Thyroid gland (tissue), 4 donors: ENCODE measurements around the gene COL1A2. TPM values are rescaled to one million over a fixed set of nuclear protein-coding genes. Genes with fewer than 3 reads are reported as not detected.
A peak's percentile ranks its signal among the peaks of the same experiment; 100 is the strongest.

Experiments used
- DNase-seq, 2 donors: peaks; one replicate each; pipeline ENCODE4 v3.0.0-alpha.2; 2019
- H3K27ac ChIP-seq, 3 donors: fragments of 200-600 bp; sonication (generic); 1 replicate in 2 of 3; 2 replicates in 1 of 3; pipeline ENCODE4 v1.5.1; 2016 to 2019; ENCODE audit warnings: mild to moderate bottlenecking in 1 of 3, moderate library complexity in 1 of 3
- H3K27me3 ChIP-seq: fragments of 200-600 bp; sonication (generic); one replicate; pipeline ENCODE4 v1.5.1; 2019
- H3K36me3 ChIP-seq, 2 donors: fragments of 200-600 bp; sonication (generic); one replicate each; pipeline ENCODE4 v1.5.1; 2016 to 2019
- H3K4me1 ChIP-seq, 2 donors: fragments of 200-600 bp; sonication (generic); one replicate each; pipeline ENCODE4 v1.5.1; 2017 to 2019
- H3K4me3 ChIP-seq, 3 donors: fragments of 200-600 bp; sonication (generic); replicated peaks in 1 of 3; 1 replicate in 2 of 3; 2 replicates in 1 of 3; pipeline ENCODE4 v1.5.1; 2016; ENCODE audit warnings: mild to moderate bottlenecking in 1 of 3
- H3K9me3 ChIP-seq: fragments of 200-600 bp; sonication (generic); one replicate; pipeline ENCODE4 v1.5.1; 2017
- POLR2A ChIP-seq, 2 donors: fragments of 450-650 bp; IDR thresholded peaks; one replicate each; pipeline ENCODE4 v1.6.1; 2017; ENCODE audit warnings: antibody characterized with exemption in 2 of 2, mild to moderate bottlenecking in 2 of 2, moderate library complexity in 1 of 2
- WGBS, 2 donors: methylation state at CpG; one replicate each; pipeline ENCODE4 v1.1.5; 2017; 5-methylcytosine and 5-hydroxymethylcytosine counted together
- intact Hi-C: fragments of 100-400 bp; cut with DNase I; formaldehyde crosslinking; loops from one replicate; pipeline ENCODE4 v1.15.1; 2023
- total RNA-seq, 4 donors: library from RNA; depleted of rRNA; stranded (reverse); fragments of >200 nt; gene quantifications; one replicate each; pipeline ENCODE4 v1.2.3, GENCODE V29; 2016
- TF ChIP-seq, protein P1 (sequence below), 6 experiments: fragments of 200-600 bp in 3 of 6; fragments of 450-650 bp in 3 of 6; sonication (generic) in 3 of 6; IDR thresholded peaks; one replicate each; pipeline ENCODE4 v1.5.1; 2016 to 2019; ENCODE audit warnings: antibody characterized with exemption in 6 of 6, mild to moderate bottlenecking in 2 of 6, inconsistent platforms in 1 of 6, moderate library complexity in 1 of 6

Gene COL1A2
- total RNA-seq, 4 donors from 2014 or later, result 50.4 to 143 (median 88.4) TPM

DNA sequence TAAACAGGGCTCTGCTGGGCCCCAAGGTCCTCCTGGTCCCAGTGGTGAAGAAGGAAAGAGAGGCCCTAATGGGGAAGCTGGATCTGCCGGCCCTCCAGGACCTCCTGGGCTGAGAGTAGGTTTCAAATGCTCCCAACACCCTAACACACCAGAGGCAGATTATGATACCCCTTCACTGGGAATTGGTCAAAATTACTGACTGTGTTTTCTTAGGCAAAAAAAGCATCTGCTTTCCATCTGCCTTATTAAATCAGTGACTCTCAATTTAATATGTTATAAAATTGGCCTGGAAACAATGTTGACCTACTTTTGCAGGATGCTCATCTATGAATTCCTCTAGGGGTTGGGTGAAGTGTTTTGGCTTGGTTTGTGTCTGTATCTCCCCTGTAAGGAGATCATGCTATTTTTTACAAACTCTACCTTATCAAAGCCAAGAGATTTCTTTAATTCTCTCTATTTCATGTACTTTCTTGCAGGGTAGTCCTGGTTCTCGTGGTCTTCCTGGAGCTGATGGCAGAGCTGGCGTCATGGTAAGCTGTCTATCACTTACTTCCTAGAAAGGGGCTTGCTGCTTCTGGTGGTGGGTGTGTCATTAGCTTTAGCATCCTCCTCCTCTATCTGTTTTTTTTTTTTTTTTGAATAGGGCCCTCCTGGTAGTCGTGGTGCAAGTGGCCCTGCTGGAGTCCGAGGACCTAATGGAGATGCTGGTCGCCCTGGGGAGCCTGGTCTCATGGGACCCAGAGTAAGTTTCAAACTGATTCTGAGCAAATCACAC lies 15.9 kb downstream of the COL1A2 start:
- H3K27ac ChIP-seq, result peak overlapping the region in 1 of 3 donors; percentile 4
- TF ChIP-seq, protein P1, sequence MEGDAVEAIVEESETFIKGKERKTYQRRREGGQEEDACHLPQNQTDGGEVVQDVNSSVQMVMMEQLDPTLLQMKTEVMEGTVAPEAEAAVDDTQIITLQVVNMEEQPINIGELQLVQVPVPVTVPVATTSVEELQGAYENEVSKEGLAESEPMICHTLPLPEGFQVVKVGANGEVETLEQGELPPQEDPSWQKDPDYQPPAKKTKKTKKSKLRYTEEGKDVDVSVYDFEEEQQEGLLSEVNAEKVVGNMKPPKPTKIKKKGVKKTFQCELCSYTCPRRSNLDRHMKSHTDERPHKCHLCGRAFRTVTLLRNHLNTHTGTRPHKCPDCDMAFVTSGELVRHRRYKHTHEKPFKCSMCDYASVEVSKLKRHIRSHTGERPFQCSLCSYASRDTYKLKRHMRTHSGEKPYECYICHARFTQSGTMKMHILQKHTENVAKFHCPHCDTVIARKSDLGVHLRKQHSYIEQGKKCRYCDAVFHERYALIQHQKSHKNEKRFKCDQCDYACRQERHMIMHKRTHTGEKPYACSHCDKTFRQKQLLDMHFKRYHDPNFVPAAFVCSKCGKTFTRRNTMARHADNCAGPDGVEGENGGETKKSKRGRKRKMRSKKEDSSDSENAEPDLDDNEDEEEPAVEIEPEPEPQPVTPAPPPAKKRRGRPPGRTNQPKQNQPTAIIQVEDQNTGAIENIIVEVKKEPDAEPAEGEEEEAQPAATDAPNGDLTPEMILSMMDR (IDR thresholded peaks at IDR 0.05), result no peak
- H3K36me3 ChIP-seq, result peaks cover 0 to 18% of the 10 kb centered on the region in 2 donors
- H3K4me1 ChIP-seq, result no peaks in the 10 kb centered on the region
- intact Hi-C loops, result no loop called here
- no peaks in the 10 kb centered on the region for H3K9me3 ChIP-seq
- 71 to 78% methylated on average over 6 of the region's 6 CpGs for WGBS, 2 donors
- no peaks in the 10 kb centered on the region for H3K27me3 ChIP-seq
- DNase-seq, result no peak
- H3K4me3 ChIP-seq, result no peak overlapping the region

DNA sequence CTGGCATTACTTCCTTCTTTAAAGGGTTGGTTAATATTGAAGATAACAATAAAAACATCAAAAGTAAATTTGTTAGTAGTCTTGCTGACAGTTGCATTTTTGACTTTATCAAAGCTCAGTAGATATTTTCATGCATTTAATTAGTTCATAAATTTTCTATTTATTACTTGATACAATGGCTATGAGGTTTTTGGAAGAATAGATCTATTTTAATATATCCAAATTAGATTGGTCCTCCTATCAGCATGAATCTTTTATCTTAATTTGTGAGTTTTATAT lies 16.4 kb downstream of the COL1A2 start:
- Histone ChIP-seq H3K9me3 (no peaks in the 10 kb centered on the region), H3K36me3 (peaks cover 0 to 15% of the 10 kb centered on the region in 2 donors), H3K27me3 (no peaks in the 10 kb centered on the region), H3K4me3 (no peak overlapping the region), H3K27ac (no peak overlapping the region), H3K4me1 (no peaks in the 10 kb centered on the region)
- no peak for TF ChIP-seq POLR2A (IDR thresholded peaks at IDR 0.05)
- TF ChIP-seq, protein P1 (IDR thresholded peaks at IDR 0.05), result no peak
- DNase-seq, result no peak
- intact Hi-C loops, result no loop called here

DNA sequence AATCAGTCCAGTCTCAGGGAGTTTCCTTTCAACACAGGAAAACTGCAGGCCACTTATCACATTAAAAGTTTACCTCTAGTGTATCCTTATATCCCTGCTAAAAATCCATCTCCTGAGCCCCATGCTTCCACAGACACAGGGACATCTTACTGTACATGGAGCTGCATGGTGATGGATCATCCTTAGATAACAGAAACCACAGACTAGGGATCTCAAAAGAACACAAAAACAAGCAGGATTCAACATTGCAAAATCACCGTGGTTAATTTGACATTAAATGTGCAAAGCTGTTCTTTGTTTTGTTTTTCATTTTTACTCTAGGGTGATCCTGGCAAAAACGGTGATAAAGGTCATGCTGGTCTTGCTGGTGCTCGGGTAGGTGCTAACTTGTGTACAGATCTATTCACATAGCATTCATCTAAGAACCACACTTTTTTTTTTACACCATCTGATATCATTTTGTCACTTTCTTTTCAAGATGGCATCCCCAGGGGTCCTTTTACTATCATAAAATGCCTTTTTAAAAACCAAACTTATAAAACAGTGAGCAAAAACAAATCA lies 18.1 kb downstream of the COL1A2 start:
- Histone ChIP-seq H3K4me3 (no peak overlapping the region), H3K27ac (no peak overlapping the region), H3K4me1 (no peaks in the 10 kb centered on the region), H3K9me3 (no peaks in the 10 kb centered on the region), H3K36me3 (peaks cover 0 to 18% of the 10 kb centered on the region in 2 donors), H3K27me3 (no peaks in the 10 kb centered on the region)
- intact Hi-C loops, result no loop called here
- DNase-seq, result no peak
- TF ChIP-seq, protein P1 (IDR thresholded peaks at IDR 0.05), result no peak
- TF ChIP-seq POLR2A (IDR thresholded peaks at IDR 0.05), result no peak
- 71 to 83% methylated on average over 3 of the region's 3 CpGs for WGBS, 2 donors

DNA sequence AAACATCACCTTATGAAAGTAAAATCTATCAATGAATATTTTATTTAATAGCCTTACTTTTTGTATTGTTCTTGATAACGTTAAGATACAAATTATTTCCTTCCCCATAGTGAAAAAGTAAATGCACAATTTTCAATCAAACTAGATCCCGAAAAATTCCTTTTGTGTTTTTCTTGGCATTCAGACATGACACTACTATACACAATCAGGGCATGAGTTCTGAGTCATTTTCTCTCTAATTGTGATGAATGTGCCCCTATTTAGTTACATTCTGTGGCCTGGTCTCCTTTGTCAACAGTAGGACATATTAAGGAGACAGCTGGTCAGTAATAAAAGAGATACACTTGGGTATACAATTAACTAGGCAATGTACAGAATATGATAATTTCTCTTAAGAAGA lies 19.8 kb downstream of the COL1A2 start:
- 62 to 71% methylated on average over 2 of the region's 2 CpGs for WGBS, 2 donors
- DNase-seq, result no peak
- Histone ChIP-seq H3K9me3 (no peaks in the 10 kb centered on the region), H3K4me3 (no peak overlapping the region), H3K4me1 (no peaks in the 10 kb centered on the region), H3K36me3 (peaks cover 0 to 20% of the 10 kb centered on the region in 2 donors), H3K27ac (no peak overlapping the region), H3K27me3 (no peaks in the 10 kb centered on the region)
- intact Hi-C loops, result no loop called here
- TF ChIP-seq, protein P1 (IDR thresholded peaks at IDR 0.05), result no peak
- TF ChIP-seq POLR2A (IDR thresholded peaks at IDR 0.05), result no peak

DNA sequence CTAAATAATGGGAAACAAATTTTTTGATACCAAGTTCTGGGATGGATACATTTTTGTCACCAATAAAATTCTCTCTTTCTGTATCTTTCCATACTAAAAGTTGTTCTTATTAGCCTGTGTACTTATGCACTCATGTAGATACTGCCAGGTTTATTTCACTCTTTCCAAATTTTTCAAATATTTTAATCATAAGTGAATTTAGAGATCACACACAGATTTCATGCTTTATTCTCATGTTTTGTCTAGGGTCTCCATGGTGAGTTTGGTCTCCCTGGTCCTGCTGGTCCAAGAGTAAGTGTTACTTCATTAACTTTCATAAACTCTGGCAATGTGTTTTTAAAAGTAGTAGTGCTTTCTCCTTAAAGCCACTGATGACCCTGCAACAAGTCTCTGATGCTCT lies 20.3 kb downstream of the COL1A2 start:
- DNase-seq, result no peak
- Histone ChIP-seq H3K27ac (no peak overlapping the region), H3K9me3 (no peaks in the 10 kb centered on the region), H3K27me3 (no peaks in the 10 kb centered on the region), H3K4me3 (no peak overlapping the region), H3K36me3 (peaks cover 0 to 21% of the 10 kb centered on the region in 2 donors), H3K4me1 (no peaks in the 10 kb centered on the region)
- TF ChIP-seq POLR2A (IDR thresholded peaks at IDR 0.05), result no peak
- TF ChIP-seq, protein P1 (IDR thresholded peaks at IDR 0.05), result no peak
- intact Hi-C loops, result no loop called here
